ENCODE results near the gene MGST3. TPM values are rescaled to one million over a fixed set of nuclear protein-coding genes. Genes with fewer than 3 reads are reported as not detected.

The MGST3 gene
- total and polyA plus RNA-seq, 2 donors (not counting 1 experiment from before 2014, with no cell fraction given): 35.6 to 41.7 TPM

DNA sequence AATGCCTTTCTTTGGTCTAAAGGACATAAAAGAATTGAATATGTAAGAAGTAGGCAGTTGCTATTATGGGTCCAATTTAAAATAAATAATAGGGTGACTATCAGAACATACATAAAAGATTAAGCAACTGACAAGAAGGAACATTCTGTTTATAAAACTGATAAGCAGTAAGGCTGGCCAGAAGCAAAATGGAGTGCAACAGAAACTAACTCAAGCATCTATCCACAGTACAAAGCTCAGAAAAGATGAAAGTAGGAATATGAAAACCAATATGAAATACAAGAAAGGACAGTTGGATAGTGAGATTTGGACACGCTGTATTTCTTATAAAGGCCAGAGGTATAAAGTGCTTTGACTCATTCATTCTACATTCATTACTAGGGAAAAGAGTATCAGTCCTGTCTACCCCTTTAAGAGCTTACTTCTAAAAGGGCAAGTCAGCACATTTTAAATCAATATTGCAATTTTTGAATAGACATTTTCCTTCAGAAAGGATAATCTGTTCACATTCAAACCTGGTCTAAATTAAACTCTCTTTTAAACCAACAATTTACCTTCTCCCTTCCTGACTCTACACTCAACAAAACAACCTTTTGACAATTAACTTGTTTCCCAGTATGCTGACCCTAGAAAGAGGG lies 52.9 kb downstream of the MGST3 start:
- Mint-ChIP-seq H3K27ac (no peak overlapping the region), H3K4me1 (peaks cover 28% of the 10 kb centered on the region), H3K27me3 (no peaks in the 10 kb centered on the region), H3K4me3 (no peak overlapping the region), H3K9me3 (ENCODE audit: insufficient read depth) (no peaks in the 10 kb centered on the region)
- TF ChIP-seq, protein P1, sequence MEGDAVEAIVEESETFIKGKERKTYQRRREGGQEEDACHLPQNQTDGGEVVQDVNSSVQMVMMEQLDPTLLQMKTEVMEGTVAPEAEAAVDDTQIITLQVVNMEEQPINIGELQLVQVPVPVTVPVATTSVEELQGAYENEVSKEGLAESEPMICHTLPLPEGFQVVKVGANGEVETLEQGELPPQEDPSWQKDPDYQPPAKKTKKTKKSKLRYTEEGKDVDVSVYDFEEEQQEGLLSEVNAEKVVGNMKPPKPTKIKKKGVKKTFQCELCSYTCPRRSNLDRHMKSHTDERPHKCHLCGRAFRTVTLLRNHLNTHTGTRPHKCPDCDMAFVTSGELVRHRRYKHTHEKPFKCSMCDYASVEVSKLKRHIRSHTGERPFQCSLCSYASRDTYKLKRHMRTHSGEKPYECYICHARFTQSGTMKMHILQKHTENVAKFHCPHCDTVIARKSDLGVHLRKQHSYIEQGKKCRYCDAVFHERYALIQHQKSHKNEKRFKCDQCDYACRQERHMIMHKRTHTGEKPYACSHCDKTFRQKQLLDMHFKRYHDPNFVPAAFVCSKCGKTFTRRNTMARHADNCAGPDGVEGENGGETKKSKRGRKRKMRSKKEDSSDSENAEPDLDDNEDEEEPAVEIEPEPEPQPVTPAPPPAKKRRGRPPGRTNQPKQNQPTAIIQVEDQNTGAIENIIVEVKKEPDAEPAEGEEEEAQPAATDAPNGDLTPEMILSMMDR (IDR thresholded peaks at IDR 0.05): no peak
- no peak for TF ChIP-seq EZH2 (IDR thresholded peaks at IDR 0.05; ENCODE audit: borderline replicate concordance, insufficient read depth, low read depth, low read length, poor library complexity, severe bottlenecking)
- Histone ChIP-seq H3K4me3 (ENCODE audit: control extremely low read depth in 1 of 5, extremely low read depth in 1 of 5, insufficient read depth in 1 of 5, low read depth in 2 of 5, low read length in 4 of 5) (no peak overlapping the region), H3K9me3 (ENCODE audit: control extremely low read depth in 1 of 3, control insufficient read depth in 2 of 3, insufficient read depth in 1 of 3, low read length in 2 of 3) (no peaks in the 10 kb centered on the region), H3K27me3 (replicated peaks in 1 of 4; ENCODE audit: control extremely low read depth in 1 of 4, control insufficient read depth in 3 of 4, insufficient read depth in 4 of 4, low read length in 3 of 4) (no peaks in the 10 kb centered on the region), H2AFZ (ENCODE audit: insufficient read depth, low read depth, low read length, poor library complexity, severe bottlenecking) (no peak overlapping the region), H3K9ac (ENCODE audit: low read length) (no peak overlapping the region), H3K4me2 (replicated peaks; ENCODE audit: low read depth, low read length, poor library complexity, severe bottlenecking) (no peak overlapping the region), H4K20me1 (ENCODE audit: control insufficient read depth, insufficient read depth, low read length, poor library complexity, severe bottlenecking) (peaks cover 14% of the 10 kb centered on the region), H3K79me2 (ENCODE audit: control insufficient read depth, insufficient read depth, low read length) (peaks cover 49% of the 10 kb centered on the region), H3K4me1 (ENCODE audit: control insufficient read depth in 2 of 2, insufficient read depth in 2 of 2, low read length in 2 of 2) (peaks cover 23 to 26% of the 10 kb centered on the region in 2 donors), H3K36me3 (replicated peaks in 1 of 2; ENCODE audit: control extremely low read depth in 1 of 2, control insufficient read depth in 1 of 2, extremely low read depth in 1 of 2, insufficient read depth in 2 of 2, low read length in 1 of 2) (peaks cover 21 to 57% of the 10 kb centered on the region in 2 experiments), H3K27ac (ENCODE audit: low read length in 2 of 2) (no peak overlapping the region)
- ChIA-PET POLR2A (no interaction called here), CTCF (no interaction called here)
- ATAC-seq (ENCODE audit: low read depth): no peak
- DNase-seq: no peak
- WGBS (ENCODE audit: insufficient coverage): no CpG with 5 or more reads among the region's 1 CpG
- intact Hi-C loops (cut with micrococcal nuclease): no loop called here

All from B cell (primary cell).